Smooth muscle cell of the coronary artery (primary cell): Measurements from ENCODE around the gene MAP10. TPM values are rescaled to one million over a fixed set of nuclear protein-coding genes. Genes with fewer than 3 reads are reported as not detected.

Experiments
- total RNA-seq: library from RNA; depleted of rRNA; stranded (reverse); fragments of >200 nt; gene quantifications from 2 replicates; pipeline ENCODE4 v1.2.3, GENCODE V29; 2014; ENCODE audit warnings: low replicate concordance

Gene MAP10, protein sequence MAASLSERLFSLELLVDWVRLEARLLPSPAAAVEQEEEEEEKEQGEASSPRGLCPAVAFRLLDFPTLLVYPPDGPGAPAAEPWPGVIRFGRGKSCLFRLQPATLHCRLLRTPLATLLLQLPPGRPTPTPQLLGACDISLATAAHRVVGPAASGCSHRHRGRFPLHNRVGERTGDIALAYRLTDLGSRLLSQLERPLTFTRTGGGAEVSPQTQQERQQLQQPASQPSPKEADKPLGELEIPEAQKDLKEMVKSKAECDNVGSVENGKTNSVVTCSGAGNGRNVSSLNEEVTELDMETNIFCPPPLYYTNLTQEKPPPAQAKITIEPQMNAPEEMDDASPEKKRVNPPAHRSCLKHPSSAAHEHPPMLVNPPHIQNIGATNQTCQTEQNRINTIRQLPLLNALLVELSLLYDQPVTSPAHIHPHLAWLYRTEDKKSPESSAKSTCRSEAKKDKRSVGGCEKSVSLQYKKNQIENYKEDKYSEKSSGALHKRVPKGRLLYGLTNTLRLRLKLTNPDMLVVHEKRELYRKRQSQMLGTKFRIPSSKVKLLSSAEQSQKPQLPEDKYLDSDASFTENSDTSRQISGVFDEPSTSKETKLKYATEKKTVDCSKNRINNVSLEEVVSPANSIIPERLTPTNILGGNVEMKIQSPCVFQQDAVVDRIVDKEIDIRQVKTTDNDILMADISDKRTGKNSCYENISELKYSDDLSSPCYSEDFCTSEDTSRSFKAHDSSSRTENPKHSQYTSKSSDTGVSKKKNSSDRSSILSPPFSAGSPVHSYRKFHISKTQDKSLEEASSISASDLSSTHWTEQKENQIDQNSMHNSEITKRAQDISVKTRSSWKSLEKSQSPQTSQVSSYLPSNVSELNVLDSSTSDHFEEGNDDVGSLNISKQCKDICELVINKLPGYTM
- total RNA-seq, result 0.75 and 0.94 TPM in 2 replicates

DNA sequence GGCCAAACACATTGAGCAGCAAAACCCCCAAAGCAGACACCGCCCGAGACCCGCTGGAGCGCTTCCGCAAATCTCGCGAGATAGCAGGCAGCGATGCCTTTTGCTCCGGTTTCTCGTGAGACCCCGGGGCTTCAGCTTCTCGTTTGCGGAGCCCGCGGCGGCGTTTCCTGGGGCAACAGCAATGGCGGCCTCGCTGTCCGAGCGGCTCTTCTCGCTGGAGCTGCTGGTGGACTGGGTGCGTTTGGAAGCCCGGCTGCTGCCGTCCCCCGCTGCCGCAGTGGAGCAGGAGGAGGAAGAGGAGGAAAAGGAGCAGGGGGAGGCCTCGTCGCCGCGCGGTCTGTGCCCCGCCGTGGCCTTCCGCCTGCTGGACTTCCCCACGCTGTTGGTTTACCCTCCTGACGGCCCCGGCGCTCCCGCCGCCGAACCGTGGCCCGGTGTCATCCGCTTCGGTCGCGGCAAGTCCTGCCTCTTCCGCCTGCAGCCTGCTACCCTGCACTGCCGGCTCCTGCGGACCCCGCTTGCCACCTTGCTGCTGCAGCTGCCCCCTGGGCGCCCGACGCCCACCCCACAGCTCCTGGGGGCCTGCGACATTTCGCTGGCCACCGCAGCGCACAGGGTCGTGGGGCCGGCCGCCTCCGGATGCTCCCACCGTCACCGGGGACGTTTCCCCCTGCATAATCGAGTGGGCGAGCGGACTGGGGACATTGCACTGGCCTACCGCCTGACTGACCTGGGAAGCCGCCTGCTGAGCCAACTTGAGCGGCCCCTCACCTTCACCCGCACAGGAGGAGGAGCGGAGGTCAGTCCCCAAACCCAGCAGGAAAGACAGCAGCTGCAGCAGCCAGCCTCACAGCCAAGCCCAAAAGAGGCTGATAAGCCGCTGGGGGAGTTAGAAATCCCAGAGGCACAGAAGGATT is at the start of gene MAP10:
TSS of gene MAP10 (plus strand) at position 148 of the 917 bp plus-strand sequence. CDS start at position 182, 34 bp downstream.

Other genes starting within 250 kb of the MAP10 start
- gene SIPA1L2, start 175.3 kb upstream of the MAP10 start, total RNA-seq, result 26.1 and 29.8 TPM in 2 replicates
- gene NTPCR, start 145.2 kb downstream of the MAP10 start, total RNA-seq, result 15.8 and 17.4 TPM in 2 replicates